ENCODE data around the gene S1PR3.
"Not testable (repeated sequence)": the region's sequence is repeated elsewhere in the genome, so short reads cannot be mapped to it uniquely, and the experiment has no call there.

The S1PR3 gene

GRCh38 chr9:88991066-88992034 is at the start of gene S1PR3:
Gene S1PR3 (plus strand): TSS chr9:88991468. CDS start chr9:89001201, 9,733 bp downstream.
- DNase-seq, result no peak

GRCh38 chr9:88941586-88941985 is 49.7 kb upstream of the S1PR3 start:
- not testable (repeated sequence) for DNase-seq

GRCh38 chr9:88942411-88942810 is 48.9 kb upstream of the S1PR3 start:
- DNase-seq, result no peak

- DNase-seq, result no peak
These were observed 45.5 kb upstream of the S1PR3 start for GRCh38 chr9:88945636-88946333.

GRCh38 chr9:88947581-88948573 is 43.4 kb upstream of the S1PR3 start:
- DNase-seq, result no peak

GRCh38 chr9:88949425-88949824 is 41.8 kb upstream of the S1PR3 start:
- no peak for DNase-seq

- no peak for DNase-seq
These were observed 41.3 kb upstream of the S1PR3 start for GRCh38 chr9:88949961-88950340.

- no peak for DNase-seq
These were observed 40.7 kb upstream of the S1PR3 start for GRCh38 chr9:88950341-88951154.

- DNase-seq, result no peak
These were observed 40.1 kb upstream of the S1PR3 start for GRCh38 chr9:88951155-88951542.

GRCh38 chr9:88952086-88952615 is 39.1 kb upstream of the S1PR3 start:
- no peak for DNase-seq

GRCh38 chr9:88952976-88953375 is 38.3 kb upstream of the S1PR3 start:
- DNase-seq, result no peak

- DNase-seq, result no peak
These were observed 37.8 kb upstream of the S1PR3 start for GRCh38 chr9:88953381-88954029.

- DNase-seq, result no peak
These were observed 37.2 kb upstream of the S1PR3 start for GRCh38 chr9:88954066-88954465.

- no peak for DNase-seq
These were observed 33.7 kb upstream of the S1PR3 start for GRCh38 chr9:88957526-88957925.

- DNase-seq, result no peak
These were observed 31.4 kb upstream of the S1PR3 start for GRCh38 chr9:88959727-88960469.

GRCh38 chr9:88960632-88961031 is 30.6 kb upstream of the S1PR3 start:
- DNase-seq, result no peak

GRCh38 chr9:88965473-88965872 is 25.8 kb upstream of the S1PR3 start:
- DNase-seq, result no peak

- DNase-seq, result no peak
These were observed 24.2 kb upstream of the S1PR3 start for GRCh38 chr9:88966894-88967676.

GRCh38 chr9:88968799-88969198 is 22.5 kb upstream of the S1PR3 start:
- DNase-seq, result no peak
